Neural progenitor cell (in vitro differentiated cells): ENCODE measurements around the gene FOXD2. TPM values are rescaled to one million over a fixed set of nuclear protein-coding genes. Genes with fewer than 3 reads are reported as not detected.

Experiments used
- DNase-seq: peaks from one replicate; pipeline ENCODE4 v3.0.0-alpha.2; 2016; ENCODE audit warnings: low spot score
- H2AFZ ChIP-seq: fragments of 200-600 bp; sonication (generic); replicated peaks from 2 replicates; pipeline ENCODE4 v1.6.1; 2016; ENCODE audit warnings: antibody characterized with exemption
- H3F3A ChIP-seq: fragments of 200-600 bp; sonication (generic); 2 replicates; pipeline ENCODE4 v1.6.1; 2016; ENCODE audit warnings: antibody characterized with exemption, low read depth
- H3K27ac ChIP-seq: fragments of 200-600 bp; sonication (generic); 2 replicates; pipeline ENCODE4 v1.5.1; 2016; ENCODE audit warnings: mild to moderate bottlenecking
- H3K27me3 ChIP-seq: fragments of 200-600 bp; sonication (generic); 2 replicates; pipeline ENCODE4 v1.6.1; 2016; ENCODE audit warnings: mild to moderate bottlenecking, moderate library complexity
- H3K36me3 ChIP-seq: fragments of 200-600 bp; sonication (generic); 2 replicates; pipeline ENCODE4 v1.5.1; 2016
- H3K4me1 ChIP-seq: fragments of 200-600 bp; sonication (generic); 2 replicates; pipeline ENCODE4 v1.6.1; 2016; ENCODE audit warnings: mixed run types
- H3K4me2 ChIP-seq: fragments of 200-600 bp; sonication (generic); 2 replicates; pipeline ENCODE4 v1.6.1; 2016
- H3K4me3 ChIP-seq: fragments of 200-600 bp; sonication (generic); 2 replicates; pipeline ENCODE4 v1.5.1; 2016
- H3K79me2 ChIP-seq: fragments of 200-600 bp; sonication (generic); 2 replicates; pipeline ENCODE4 v1.6.1; 2016; ENCODE audit warnings: low read depth
- H3K9ac ChIP-seq: fragments of 200-600 bp; sonication (generic); 2 replicates; pipeline ENCODE4 v1.6.1; 2016
- H3K9me3 ChIP-seq: fragments of 200-600 bp; sonication (generic); 2 replicates; pipeline ENCODE4 v1.5.1; 2016; ENCODE audit warnings: low read depth
- H4K20me1 ChIP-seq: fragments of 200-600 bp; sonication (generic); 2 replicates; pipeline ENCODE4 v1.6.1; 2016; ENCODE audit warnings: low read depth
- H3K27ac Mint-ChIP-seq: 3 replicates; pipeline ENCODE4 v1.8.0; 2021; ENCODE audit warnings: mixed read lengths
- H3K27me3 Mint-ChIP-seq: 2 replicates; pipeline ENCODE4 v1.8.0; 2022; ENCODE audit warnings: low read depth, mild to moderate bottlenecking, inconsistent platforms, moderate library complexity, mixed read lengths; ENCODE audit not compliant: insufficient read depth
- H3K36me3 Mint-ChIP-seq: 3 replicates; pipeline ENCODE4 v1.8.0; 2021; ENCODE audit warnings: mixed read lengths
- H3K4me1 Mint-ChIP-seq: 3 replicates; pipeline ENCODE4 v1.8.0; 2021; ENCODE audit warnings: mixed read lengths
- H3K4me3 Mint-ChIP-seq: 3 replicates; pipeline ENCODE4 v1.8.0; 2021; ENCODE audit warnings: mild to moderate bottlenecking, moderate library complexity, mixed read lengths
- H3K9me3 Mint-ChIP-seq: 3 replicates; pipeline ENCODE4 v1.8.0; 2020; ENCODE audit warnings: mixed read lengths
- CTCF ChIP-seq: fragments of 200-600 bp; sonication (generic); IDR thresholded peaks from 2 replicates; pipeline ENCODE4 v1.5.1; 2017; ENCODE audit warnings: antibody characterized with exemption, mild to moderate bottlenecking
- EZH2 ChIP-seq: fragments of 200-600 bp; sonication (generic); IDR thresholded peaks from 2 replicates; pipeline ENCODE4 v1.6.1; 2017; ENCODE audit warnings: antibody characterized with exemption, mild to moderate bottlenecking, moderate library complexity
- EZH2phosphoT487 ChIP-seq: fragments of 200-600 bp; sonication (generic); IDR thresholded peaks from 2 replicates; pipeline ENCODE4 v1.6.1; 2017; ENCODE audit warnings: antibody characterized with exemption
- total RNA-seq: library from RNA; depleted of rRNA; stranded (reverse); fragments of >200 nt; gene quantifications from 2 replicates; pipeline ENCODE4 v1.2.3, GENCODE V29; 2015; ENCODE audit warnings: low replicate concordance

The FOXD2 gene
- total RNA-seq, 1 donor from 2014 or later = 0.32 TPM

DNA sequence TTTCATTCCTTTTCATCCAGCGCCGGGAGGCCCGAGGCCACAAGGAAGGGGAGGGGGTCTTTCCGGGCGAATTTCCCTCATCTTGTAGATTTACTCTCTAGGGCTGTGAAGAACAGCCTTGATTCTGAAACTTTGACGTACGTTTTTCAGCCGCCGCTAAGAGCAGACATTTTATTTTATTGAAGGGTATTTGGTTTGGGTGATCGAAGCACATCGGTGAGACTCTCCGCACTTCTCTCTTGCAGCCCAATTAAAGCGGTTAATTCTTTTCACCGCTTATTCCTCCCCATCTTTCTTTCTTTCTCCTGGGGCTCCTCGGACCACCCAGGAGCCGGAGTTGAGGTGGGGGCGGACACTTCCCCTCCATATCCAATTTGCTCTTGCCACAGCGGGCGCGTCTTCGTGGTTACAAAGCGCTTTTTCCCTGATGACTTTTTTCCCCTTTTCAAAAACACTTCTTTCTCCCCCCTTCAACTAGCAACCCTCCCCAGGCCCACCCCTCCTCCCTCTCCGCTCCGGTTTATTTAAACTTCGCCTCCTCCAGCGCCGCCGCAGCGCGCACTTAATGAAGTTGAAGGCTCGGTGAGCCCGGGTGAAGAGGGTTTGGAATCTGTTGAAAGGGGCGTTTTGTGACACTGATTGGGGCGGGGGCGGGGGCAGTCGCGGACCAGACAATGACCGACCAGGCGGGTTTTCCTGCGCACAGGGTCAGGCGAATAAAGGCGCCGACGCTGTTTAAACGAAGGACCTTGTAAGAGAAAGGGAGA is 5.9 kb downstream of the FOXD2 start:
- H3K4me3 Mint-ChIP-seq = peak overlapping the region; percentile 76
- DNase-seq = peak; percentile 83
- Histone ChIP-seq H3K4me2 (peak overlapping the region; percentile 71), H3K36me3 (no peaks in the 10 kb centered on the region), H3K9me3 (no peaks in the 10 kb centered on the region), H3K27ac (no peak overlapping the region), H3K79me2 (no peaks in the 10 kb centered on the region), H3K9ac (no peak overlapping the region), H2AFZ (no peak overlapping the region), H3K4me1 (peaks cover 23% of the 10 kb centered on the region), H3K27me3 (peaks cover 100% of the 10 kb centered on the region), H4K20me1 (peaks cover 94% of the 10 kb centered on the region), H3F3A (peaks cover 30% of the 10 kb centered on the region), H3K4me3 (peak overlapping the region; percentile 32)
- H3K9me3 Mint-ChIP-seq = peaks cover 2% of the 10 kb centered on the region
- H3K27ac Mint-ChIP-seq = no peak overlapping the region
- peaks cover 52% of the 10 kb centered on the region for H3K27me3 Mint-ChIP-seq
- no peak for TF ChIP-seq EZH2phosphoT487
- TF ChIP-seq CTCF = no peak
- TF ChIP-seq EZH2 = no peak
- H3K36me3 Mint-ChIP-seq = no peaks in the 10 kb centered on the region
- H3K4me1 Mint-ChIP-seq = peaks cover 24% of the 10 kb centered on the region

DNA sequence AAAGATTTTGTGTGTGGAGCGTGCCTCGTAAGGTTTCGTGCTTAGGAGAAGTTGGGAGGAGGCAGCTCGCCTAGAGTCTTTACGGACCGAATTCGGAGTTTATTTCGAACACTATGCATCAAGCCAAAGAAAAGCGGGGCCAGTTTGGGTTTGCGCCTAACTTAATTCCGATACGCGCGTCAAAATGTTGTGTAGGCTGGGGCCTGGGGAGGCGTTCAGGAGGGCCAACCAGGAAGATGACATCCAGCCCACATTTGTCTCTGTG is 6.4 kb downstream of the FOXD2 start:
- peak overlapping the region; percentile 71 for H3K4me2 ChIP-seq
- no peaks in the 10 kb centered on the region for H3K79me2 ChIP-seq
- H3K27ac Mint-ChIP-seq = no peak overlapping the region
- no peaks in the 10 kb centered on the region for H3K9me3 ChIP-seq
- peaks cover 100% of the 10 kb centered on the region for H3K27me3 ChIP-seq
- H3F3A ChIP-seq = peaks cover 30% of the 10 kb centered on the region
- H3K4me1 Mint-ChIP-seq = peaks cover 24% of the 10 kb centered on the region
- H3K27me3 Mint-ChIP-seq = peaks cover 57% of the 10 kb centered on the region
- no peak overlapping the region for H3K27ac ChIP-seq
- no peak overlapping the region for H3K9ac ChIP-seq
- no peak overlapping the region for H2AFZ ChIP-seq
- no peak for DNase-seq
- TF ChIP-seq EZH2 = no peak
- TF ChIP-seq CTCF = no peak
- TF ChIP-seq EZH2phosphoT487 = no peak
- peak overlapping the region; percentile 76 for H3K4me3 Mint-ChIP-seq
- peaks cover 96% of the 10 kb centered on the region for H4K20me1 ChIP-seq
- no peaks in the 10 kb centered on the region for H3K36me3 Mint-ChIP-seq
- H3K4me1 ChIP-seq = peaks cover 23% of the 10 kb centered on the region
- H3K9me3 Mint-ChIP-seq = peaks cover 2% of the 10 kb centered on the region
- no peaks in the 10 kb centered on the region for H3K36me3 ChIP-seq
- H3K4me3 ChIP-seq = peak overlapping the region; percentile 32

DNA sequence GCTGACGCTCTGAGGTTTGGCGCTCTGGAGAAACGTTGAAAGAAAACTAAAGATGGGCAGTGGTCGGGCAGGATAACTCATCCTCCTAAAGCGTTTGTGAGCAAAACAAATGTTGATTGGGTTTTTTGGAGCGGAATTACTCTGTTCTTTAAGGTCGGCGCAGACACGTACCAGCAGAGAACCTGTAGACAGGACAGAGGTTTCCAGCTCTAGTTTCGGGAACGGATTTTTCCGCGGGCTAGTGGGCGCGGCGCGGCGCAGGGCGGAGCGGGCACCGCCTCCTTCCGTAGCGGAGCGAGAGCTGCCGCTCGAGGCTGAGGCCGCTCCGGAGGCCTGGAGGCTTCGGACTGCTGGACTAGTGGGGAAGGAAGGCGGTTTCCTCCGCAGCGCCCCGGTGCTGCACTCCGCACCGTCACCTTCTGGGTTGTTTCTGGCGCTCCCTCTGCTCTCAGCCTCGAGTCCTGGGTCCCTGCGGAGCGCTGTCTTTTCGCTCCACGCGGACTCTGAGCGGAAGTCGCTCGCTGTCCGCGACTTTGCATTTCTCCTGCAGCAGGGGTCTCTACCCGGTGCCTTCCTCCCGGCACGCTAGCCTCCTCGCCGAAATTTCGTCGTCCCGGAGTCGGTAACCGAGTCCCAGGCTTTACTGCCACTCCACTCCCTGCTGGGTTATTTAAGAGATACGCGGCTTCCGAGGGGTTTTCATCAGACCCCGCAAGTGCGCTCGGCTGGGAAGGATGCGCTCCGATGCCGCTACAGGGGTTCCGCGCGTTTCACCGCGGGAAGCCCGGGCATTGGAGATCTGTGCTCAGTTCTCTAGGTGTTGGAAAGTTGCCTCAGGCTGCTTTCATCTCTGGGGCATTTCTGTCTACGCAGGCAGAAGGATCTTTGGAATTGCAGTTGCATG is 7.0 kb downstream of the FOXD2 start:
- Histone ChIP-seq H2AFZ (peak overlapping the region; percentile 27), H3K27ac (no peak overlapping the region), H3K9ac (no peak overlapping the region), H3F3A (peaks cover 26% of the 10 kb centered on the region), H3K4me2 (peak overlapping the region; percentile 71), H3K9me3 (no peaks in the 10 kb centered on the region), H3K4me1 (peaks cover 23% of the 10 kb centered on the region), H3K36me3 (no peaks in the 10 kb centered on the region), H3K27me3 (peaks cover 100% of the 10 kb centered on the region), H3K79me2 (no peaks in the 10 kb centered on the region), H3K4me3 (peak overlapping the region; percentile 32), H4K20me1 (peaks cover 96% of the 10 kb centered on the region)
- no peak overlapping the region for H3K27ac Mint-ChIP-seq
- peak; percentile 77 for DNase-seq
- H3K9me3 Mint-ChIP-seq = peaks cover 2% of the 10 kb centered on the region
- peaks cover 20% of the 10 kb centered on the region for H3K4me1 Mint-ChIP-seq
- peak overlapping the region; percentile 76 for H3K4me3 Mint-ChIP-seq
- TF ChIP-seq EZH2phosphoT487 (peak; percentile 94), CTCF (no peak), EZH2 (peak; percentile 96)
- no peaks in the 10 kb centered on the region for H3K36me3 Mint-ChIP-seq
- peaks cover 61% of the 10 kb centered on the region for H3K27me3 Mint-ChIP-seq
